ENCODE measurements around the gene ZAP70.
A peak's percentile ranks its signal among the peaks of the same experiment; 100 is the strongest.
"Not testable (repeated sequence)": the region's sequence is repeated elsewhere in the genome, so short reads cannot be mapped to it uniquely, and the experiment has no call there.

ZAP70 gene

GRCh38 chr2:97698530-97698929 lies 14.8 kb upstream of the ZAP70 start:
- DNase-seq (ENCODE audit: low read depth in 2 of 2): no peak

- peak in 1 of 2 donors; percentile 65 for DNase-seq (ENCODE audit: low read depth in 2 of 2)
These were observed 13.5 kb upstream of the ZAP70 start for GRCh38 chr2:97699765-97700444.

GRCh38 chr2:97701186-97701585 lies 12.2 kb upstream of the ZAP70 start:
- no peak for DNase-seq (ENCODE audit: low read depth in 2 of 2)

GRCh38 chr2:97701851-97702465 lies 11.4 kb upstream of the ZAP70 start:
- DNase-seq (ENCODE audit: low read depth in 2 of 2): no peak

- no peak for DNase-seq (ENCODE audit: low read depth in 2 of 2)
These were observed 10.5 kb upstream of the ZAP70 start for GRCh38 chr2:97702731-97703470.

GRCh38 chr2:97703741-97704140 lies 9.6 kb upstream of the ZAP70 start:
- no peak for DNase-seq (ENCODE audit: low read depth in 2 of 2)

- DNase-seq (ENCODE audit: low read depth in 2 of 2): no peak
These were observed 8.4 kb upstream of the ZAP70 start for GRCh38 chr2:97704989-97705388.

- no peak for DNase-seq (ENCODE audit: low read depth in 2 of 2)
These were observed 7.3 kb upstream of the ZAP70 start for GRCh38 chr2:97706112-97706511.

- no peak for DNase-seq (ENCODE audit: low read depth in 2 of 2)
These were observed 6.5 kb upstream of the ZAP70 start for GRCh38 chr2:97706708-97707345.

GRCh38 chr2:97707362-97708047 lies 5.9 kb upstream of the ZAP70 start:
- DNase-seq (ENCODE audit: low read depth in 2 of 2): no peak

GRCh38 chr2:97708048-97708380 lies 5.4 kb upstream of the ZAP70 start:
- DNase-seq (ENCODE audit: low read depth in 2 of 2): no peak

GRCh38 chr2:97708608-97709007 lies 4.8 kb upstream of the ZAP70 start:
- DNase-seq (ENCODE audit: low read depth in 2 of 2): no peak

- no peak for DNase-seq (ENCODE audit: low read depth in 2 of 2)
These were observed 2.0 kb upstream of the ZAP70 start for GRCh38 chr2:97711394-97711711.

- not testable (repeated sequence) for DNase-seq (ENCODE audit: low read depth in 2 of 2)
These were observed 1.2 kb upstream of the ZAP70 start for GRCh38 chr2:97712175-97712574.

GRCh38 chr2:97712693-97713295 lies 582 bp upstream of the ZAP70 start:
- peak in 1 of 2 donors; percentile 28 for DNase-seq (ENCODE audit: low read depth in 2 of 2)

- DNase-seq (ENCODE audit: low read depth in 2 of 2): no peak
These were observed 941 bp downstream of the ZAP70 start for GRCh38 chr2:97714084-97714949.

GRCh38 chr2:97714950-97715652 lies 1.7 kb downstream of the ZAP70 start:
- no peak for DNase-seq (ENCODE audit: low read depth in 2 of 2)

GRCh38 chr2:97715951-97716694 lies 2.7 kb downstream of the ZAP70 start:
- no peak for DNase-seq (ENCODE audit: low read depth in 2 of 2)
